CD4-positive, alpha-beta T cell treated with Interferon gamma for 1 hour (primary cell): ENCODE measurements around the gene OLFM4.

Experiments
- DNase-seq: peaks from one replicate; pipeline ENCODE4 v3.0.0-alpha.2; 2020

Gene OLFM4

DNA sequence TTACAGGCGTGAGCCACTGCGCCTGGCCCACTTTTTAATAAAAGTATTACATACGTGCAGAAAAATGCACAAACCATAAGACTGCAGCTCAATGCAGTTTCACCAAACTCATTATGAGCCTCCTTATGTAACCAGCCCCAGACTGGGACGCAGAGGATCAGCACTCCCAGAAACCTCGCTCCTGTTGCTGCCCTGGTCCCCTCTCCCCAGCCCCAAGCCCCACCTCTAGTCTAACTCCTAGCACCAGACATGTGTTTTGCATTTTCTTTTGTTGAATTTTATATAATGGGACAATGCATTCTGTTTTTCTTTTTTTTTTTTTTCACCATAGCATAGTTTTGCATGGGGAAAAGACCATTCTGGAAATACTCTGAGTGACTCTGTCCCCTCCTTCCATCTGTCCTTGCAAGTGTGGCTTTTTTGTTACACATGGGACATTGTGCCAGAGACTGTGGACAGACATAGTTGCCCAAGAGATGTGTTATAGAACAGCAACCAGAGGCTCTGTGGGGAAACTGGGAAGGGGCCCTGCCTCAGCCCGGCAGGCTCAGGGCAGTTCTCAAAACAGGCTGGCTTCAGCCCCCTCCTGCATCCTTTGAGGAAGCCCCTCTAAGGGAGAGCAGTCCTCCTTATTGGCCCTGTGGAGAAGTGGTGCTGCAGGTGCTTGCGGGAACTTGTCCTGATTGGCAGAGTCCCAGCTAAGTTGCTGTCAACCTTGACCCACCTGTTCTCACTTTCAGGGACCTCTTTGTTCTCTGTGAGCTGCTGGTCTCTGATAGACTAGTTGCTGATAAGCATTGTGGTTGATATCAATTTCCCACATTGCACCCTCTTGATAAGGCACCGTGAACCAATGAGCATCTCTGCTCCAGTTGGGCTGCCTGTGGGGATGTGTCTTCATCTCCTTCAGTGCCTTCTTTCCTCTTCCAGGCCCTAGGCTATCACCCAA is 13.8 kb upstream of the OLFM4 start:
- no peak for DNase-seq

DNA sequence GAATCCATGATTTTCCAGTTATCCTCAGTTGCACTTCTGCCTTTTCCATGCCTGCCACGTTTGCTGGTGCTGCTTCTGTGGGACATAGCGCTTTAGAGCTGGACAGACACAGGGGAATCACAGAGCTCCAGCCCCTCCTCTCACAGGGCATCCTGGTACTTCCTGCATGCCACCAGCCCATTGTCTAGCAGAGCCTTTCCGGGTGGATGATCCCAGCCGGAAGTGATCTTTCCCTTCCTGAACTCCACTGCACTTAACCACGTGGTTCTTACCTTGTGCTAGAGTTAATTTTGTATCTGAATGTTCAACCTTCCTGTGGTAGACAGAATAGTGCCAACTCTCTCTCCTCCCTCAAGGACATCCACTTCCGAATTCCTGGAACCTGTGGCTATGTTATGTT is 12.6 kb upstream of the OLFM4 start:
- no peak for DNase-seq

DNA sequence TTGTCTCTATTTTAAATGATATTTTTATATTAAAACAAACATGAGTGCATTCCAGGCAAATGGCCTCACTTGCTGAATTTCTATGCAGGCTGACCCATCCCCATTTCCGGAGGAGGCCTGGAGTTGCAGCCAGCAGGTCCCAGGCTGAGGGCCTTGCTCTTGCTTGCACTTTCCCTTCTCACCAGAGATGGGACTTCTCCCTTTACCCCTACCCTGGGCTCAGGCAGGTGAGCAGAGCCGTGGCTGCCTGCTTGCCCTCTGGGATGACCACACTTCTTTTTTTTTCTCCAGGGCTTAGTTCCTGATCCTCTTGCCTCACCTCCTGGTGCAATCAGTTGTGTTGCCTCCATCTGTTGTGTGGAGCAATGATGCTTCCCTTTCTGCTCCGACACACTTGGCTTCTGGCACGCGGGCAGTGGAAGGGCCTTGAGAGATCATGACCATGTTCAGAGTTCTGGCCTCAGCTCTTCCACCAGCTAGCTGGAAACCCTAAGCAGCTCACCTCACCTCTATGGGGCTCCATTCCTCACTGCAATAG is 11.1 kb upstream of the OLFM4 start:
- no peak for DNase-seq

DNA sequence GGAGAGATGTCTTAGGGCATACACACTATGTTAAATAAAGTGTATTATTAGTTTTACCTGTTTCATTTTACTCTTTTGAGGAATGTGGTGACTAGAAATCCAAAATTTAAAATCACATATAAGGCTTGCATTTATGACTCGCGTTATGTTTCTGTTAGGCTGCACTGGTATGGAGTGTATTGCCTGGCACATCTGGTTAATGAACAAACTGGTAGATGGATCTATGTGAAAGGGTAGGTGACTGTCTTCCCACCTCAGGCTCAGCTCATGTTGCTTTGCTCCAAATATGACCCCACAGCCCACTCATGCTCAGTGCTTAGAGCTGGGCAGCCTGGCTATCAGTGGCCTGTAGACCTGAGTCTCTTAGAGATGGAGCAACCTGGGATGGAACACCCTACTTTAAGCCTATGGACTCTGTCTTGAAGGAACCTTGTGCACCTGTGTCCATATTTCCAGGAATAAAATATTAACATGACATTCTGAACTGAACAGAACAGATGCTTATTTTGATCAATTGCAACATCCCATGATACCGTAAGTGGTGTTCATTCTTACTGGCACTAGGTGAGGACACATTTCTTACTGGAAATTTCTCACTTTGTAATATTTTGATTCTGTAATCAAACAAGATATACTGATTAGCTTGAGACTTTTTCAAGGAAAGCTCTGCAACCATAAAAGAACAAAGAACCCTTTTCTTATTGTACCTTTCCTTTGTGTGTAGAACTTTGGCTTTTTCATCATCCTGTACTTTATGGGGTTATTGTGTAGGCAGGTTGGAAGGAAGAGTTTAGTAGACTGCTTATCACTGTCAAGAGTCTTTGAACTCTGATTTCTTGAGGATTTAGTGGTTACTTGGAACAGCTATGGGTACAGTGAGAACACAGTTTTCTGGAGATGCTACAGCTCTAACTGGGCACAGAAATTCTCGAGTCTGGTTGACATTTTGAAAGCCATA is 9.6 kb upstream of the OLFM4 start:
- no peak for DNase-seq

DNA sequence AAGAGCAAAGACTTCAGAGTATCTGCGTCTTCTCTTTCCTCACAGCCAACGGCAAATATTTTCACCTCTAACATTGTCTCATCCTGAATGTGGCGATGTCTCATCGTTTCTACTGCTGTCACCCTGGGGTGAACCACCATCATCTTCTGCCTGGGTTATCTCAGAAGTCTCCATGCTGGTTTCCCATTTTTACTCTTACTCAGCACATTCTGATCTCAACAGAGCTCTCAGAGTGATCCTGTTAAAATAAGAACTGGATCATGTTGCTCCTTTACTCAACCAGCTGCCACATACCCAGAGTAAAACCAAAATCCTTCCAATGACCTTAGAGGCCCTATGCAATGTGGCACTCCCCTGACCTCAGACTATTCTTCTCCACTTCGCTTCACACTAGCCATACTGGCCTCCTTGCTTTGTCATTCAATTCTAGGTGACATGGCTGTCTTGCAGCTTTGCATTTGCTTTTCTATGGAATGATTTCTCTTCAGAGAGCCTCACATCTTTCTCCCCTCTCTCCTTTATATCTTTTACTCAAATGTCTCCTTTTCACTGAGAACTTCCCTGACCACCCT is 7.8 kb upstream of the OLFM4 start:
- DNase-seq: no peak

DNA sequence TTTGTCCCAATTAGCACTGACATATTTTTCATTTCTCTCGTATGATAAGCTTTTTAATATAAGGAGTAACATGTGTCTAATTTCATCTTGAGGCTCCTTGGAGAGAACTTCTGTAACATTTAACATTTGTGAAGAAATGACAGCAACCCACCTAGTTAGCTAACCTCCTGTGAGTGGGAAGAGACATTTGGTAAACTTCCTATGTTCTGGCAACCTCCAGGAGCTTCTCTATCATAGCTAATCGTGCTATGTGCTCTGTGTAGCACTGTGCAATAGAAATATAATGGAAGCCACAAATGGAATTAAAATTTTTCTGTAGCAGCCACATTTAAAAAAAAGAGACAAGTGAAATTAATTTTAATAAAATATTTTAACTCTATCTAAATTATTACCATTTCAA is 5.4 kb upstream of the OLFM4 start:
- DNase-seq: no peak

DNA sequence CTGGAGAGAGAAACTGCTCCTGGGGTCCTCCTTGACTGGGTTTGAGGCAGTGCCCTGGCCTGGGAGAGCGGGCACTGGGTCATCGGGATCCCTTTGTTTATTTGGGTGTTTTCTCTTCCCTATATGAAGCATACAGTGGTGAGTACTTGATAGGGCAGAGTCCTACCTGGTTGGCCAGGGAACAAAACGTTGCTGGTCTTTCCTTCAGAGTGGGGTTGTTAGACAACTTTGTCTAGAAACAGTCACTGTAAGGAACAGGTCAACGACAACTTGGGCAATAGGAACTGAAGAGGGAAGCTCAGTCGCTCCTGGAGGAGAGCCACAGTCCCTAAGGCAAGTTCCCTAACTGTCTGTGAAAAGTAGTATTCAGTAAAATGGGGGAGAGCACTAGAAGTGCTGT is 550 bp upstream of the OLFM4 start:
- DNase-seq: no peak

DNA sequence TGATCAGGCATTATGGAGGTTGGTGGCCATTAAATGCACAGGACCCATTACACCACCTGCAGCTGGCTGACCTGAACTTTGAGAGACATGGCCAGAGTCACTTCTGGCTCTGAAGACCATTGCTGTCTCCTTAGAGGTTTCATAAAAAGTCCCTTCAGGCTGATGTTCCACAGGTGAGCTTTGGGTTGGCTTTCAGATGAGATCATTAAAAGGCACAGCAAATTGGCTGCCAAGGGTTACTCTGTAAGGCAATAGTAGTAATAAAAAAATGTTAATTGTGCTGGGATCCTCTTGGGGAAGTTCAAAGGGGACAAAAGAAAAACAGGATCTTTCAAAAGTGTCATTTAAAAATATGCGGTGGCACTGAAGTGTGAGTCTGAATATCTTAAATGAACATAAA is 4.2 kb downstream of the OLFM4 start:
- DNase-seq: no peak

DNA sequence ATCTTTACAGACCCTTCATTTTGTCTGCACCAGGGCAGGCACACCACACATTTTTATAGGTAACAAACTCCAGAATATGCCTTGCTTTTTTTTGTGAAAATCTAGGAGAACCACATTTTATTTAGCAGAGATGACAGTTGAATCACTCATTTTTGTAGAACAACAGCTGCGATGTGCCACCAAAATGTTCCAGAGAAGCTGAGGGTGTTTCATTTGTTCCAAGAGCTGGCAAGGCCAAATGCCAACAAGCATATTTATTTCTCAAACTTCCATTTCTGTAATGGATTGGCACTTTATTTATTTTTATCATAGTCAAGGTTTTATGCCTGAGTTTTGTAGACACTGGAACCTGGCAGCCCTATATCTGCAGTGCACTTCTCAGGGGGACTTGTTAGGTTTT is 10.4 kb downstream of the OLFM4 start:
- DNase-seq: no peak

DNA sequence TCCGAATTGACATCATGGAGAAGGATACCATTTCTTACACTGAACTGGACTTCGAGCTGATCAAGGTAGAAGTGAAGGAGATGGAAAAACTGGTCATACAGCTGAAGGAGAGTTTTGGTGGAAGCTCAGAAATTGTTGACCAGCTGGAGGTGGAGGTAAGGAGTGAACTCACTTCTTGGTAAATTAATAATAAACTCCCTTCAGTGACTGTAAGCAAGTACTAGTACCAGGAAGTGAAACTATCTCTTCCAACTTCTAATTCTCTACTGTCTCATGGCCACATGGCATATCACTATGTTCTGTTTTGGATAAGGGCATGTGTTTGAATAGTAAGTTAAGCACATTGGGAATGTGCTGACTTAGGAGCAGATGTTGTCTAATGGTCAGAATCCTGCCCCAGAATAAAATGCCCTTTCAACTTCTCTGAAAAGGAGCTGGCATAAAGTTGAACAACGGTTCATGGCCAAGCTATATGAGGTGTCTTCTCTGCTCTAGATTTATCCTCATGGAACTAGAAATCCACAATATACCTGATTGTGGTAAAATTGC is 13.4 kb downstream of the OLFM4 start:
- no peak for DNase-seq

DNA sequence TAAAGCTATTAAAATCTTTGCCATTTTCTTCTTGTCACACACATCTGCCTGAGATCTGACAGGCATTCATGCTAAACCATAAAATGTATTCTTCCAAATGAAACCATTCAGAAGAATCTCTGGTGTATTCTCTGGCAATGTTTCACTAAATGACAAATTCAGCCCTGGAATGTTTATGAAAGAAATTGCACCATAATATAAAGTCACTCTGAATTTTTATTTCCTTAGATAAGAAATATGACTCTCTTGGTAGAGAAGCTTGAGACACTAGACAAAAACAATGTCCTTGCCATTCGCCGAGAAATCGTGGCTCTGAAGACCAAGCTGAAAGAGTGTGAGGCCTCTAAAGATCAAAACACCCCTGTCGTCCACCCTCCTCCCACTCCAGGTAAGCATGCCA is 14.3 kb downstream of the OLFM4 start:
- no peak for DNase-seq

DNA sequence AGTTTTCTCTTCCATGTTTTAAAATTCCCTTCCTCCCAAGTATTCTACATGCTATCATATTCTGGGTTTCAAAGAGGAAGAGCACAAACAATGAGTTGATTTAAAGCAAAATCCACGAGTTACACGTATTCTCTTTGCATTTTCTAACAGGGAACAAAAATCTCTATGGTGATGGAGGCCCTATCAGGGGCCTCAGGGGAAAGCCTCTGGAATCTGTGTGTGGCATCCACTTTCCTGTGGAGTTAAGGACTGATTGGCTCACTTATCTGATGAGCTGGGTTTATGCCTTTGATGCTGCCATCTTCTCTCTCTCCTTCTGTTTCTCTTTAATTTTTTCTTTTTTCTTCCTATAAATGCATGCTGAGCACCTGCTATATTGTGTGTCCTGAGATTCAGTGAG is 14.8 kb downstream of the OLFM4 start:
- no peak for DNase-seq

DNA sequence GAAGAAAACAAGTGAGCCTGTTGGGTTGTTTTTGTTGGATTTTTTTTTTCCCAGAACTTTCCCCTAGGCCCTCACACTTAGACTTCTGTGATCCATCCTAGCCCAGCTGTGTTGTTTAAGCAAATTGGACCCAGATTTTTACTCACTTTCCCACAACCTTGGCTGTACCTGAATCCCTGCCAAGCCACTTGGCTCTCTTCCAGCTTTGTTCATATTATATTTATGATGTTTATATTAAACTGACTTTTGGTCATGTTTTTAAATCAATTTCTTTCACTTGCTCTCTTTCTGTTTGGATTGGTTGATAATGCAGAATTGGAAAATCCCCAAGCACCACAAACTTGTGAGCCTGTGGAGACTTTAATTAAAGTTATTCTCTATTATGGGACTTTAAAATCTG is 16.6 kb downstream of the OLFM4 start:
- no peak for DNase-seq

DNA sequence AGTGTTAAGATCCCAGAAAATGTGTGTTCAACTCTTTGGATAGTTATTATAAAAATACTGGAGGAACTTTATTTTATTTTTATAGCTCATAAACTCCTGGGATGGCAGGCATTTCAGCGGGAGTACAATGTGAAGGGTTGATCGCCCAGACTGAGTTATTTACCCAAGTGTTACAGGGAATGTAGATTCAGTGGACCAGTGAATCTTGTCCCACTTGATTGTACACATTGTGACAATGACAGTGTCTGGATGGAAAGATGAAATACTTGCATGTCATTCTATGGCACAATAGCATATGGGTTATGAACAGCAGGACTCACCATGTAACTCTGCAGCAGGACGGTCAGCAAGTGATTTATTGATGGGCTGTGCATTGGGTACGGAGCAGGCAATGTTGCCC is 20.3 kb downstream of the OLFM4 start:
- no peak for DNase-seq

DNA sequence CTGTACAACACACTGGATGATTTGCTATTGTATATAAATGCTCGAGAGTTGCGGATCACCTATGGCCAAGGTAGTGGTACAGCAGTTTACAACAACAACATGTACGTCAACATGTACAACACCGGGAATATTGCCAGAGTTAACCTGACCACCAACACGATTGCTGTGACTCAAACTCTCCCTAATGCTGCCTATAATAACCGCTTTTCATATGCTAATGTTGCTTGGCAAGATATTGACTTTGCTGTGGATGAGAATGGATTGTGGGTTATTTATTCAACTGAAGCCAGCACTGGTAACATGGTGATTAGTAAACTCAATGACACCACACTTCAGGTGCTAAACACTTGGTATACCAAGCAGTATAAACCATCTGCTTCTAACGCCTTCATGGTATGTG is 21.5 kb downstream of the OLFM4 start:
- DNase-seq: no peak

DNA sequence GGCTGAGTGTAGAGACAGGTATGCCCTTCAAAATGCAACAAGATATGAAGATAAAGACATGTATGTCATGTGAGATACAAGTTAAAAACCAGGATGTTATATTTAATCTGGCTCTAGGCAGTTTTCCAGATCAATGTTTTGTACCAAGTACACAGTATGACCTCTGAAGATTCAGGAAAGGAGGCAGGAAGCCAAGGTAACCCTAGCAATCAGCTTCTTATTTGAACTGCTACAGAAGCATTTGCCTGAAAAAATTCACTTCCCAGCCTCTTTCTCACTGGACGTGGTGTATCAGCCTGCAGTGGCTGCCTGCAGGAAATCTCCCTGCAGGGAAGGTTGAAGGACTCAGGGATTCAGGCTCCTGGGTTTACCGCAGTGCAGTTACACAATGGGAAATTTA is 24.1 kb downstream of the OLFM4 start:
- no peak for DNase-seq

DNA sequence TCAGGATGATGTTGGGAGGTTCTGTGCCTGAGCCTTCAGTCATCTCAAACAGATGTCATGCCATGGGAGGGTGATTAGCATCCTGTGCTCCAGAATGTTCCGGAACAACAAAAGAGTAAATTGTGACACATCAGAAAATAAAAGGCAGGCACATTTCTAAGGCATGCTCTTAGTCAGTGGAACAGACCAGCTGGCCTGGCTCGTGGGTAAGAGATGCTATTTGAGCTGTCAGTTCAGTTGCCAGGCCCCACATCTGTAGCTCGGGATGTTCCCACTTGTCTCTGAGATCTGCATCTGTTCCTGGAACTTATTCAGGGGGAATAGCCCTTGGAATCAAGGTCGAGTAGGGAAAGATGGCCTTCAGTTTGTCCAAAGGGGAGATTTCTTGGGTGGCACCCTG is 26.0 kb downstream of the OLFM4 start:
- DNase-seq: no peak

DNA sequence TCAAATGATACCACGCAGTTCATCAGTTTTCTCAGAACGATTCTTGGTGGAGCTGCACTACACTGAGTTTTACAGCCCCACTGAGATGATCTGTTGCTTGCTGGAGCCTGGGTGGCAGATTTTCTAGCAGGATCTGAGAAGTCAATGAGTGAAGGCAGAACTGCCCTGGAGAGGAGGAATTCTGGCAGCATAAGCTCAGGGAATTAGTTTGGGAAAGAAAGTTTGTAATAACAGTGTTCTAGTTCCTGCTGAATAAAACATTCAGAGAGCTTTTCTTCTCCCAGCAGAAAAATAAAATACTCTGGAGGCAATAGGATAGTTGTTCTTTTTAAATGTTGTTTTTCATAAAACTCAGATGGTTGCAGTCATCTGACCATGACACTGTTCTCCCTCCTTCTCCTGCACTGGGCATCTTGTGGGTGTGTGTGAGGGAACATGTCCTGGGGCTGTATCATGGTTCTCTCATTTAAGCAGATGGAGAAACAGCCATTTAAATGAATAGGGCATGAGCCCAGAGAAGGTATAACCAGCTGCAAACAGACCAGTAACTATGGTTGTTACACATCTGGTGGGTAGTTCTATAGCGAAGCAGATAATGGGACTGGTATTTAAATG is 29.6 kb downstream of the OLFM4 start:
- DNase-seq: no peak

DNA sequence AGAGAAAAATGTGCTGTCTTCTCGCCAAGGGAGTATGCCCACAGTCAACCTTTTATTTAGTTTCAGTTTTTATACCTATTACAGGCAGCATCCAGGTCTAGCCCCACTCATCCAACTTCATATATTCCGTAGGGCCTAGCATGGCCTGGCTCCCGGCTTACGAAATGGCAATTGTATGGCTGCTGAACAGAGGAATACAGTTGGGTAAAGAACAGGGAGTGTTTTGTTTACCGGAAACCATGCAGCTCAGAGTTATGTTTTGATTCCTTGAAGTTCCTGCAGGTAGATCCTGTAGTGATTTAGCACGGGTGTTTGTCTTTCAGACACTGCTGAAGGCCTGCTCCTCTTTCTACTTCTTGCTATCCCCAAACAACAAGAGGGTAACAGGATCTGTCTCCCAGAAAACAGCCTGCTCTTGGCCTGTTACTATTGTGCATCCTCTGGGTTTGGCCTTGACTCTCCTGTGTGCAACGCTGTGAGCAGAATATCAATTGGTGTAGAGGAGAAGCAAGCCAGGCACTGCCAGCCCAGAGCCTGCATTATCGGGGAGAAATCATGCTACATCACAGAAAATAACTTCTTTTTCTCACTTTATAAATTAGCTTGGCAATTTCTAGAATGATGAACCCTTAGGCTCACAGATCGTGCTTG is 32.4 kb downstream of the OLFM4 start:
- DNase-seq: no peak

DNA sequence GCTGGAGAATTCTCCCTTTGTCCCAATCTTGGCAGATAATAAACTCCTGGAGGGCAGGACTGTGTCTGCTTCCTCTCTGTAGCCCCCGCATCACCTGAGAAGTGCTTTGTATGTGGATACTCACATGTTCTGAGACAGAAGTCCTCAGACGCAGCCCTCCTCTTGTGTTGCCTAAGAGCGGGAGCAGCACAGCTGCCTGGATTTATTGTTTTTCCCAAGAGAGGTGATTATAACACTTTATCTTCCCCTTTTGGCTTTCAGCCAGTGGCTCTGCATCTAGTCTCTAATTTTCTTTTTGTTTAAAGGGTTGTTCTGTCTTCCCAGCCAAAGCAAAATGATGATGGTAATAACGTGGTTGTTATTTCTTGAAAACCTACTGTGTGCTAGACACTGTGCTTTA is 36.1 kb downstream of the OLFM4 start:
- no peak for DNase-seq

DNA sequence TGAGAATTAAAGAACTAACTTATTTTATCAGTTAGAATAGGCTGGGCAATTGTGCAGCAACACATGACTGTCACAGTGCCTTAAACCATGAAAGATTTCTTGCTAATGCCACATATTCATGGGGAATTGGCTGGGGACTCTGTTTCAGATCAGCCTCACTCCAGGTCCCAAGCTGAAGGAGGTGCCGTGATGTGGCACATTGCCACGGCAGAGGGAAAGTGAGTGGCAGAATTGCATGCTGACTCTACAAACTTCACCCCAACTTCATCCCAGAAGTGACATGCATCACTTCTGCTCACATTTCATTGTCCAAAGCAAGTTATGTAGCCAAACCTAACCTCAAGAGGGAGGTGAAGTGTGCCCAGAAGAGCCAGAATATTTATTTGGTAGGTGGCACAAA is 37.8 kb downstream of the OLFM4 start:
- DNase-seq: no peak
